Lung (tissue), 12 donors: ENCODE results near the gene ANGPTL3. TPM values are rescaled to one million over a fixed set of nuclear protein-coding genes. Genes with fewer than 3 reads are reported as not detected.

Experiments
- ATAC-seq: fragments of 200-7000 bp; cut with Tn5 transposase; one replicate; pipeline ENCODE4 v1.9.1; 2020; ENCODE audit warnings: moderate number of reproducible peaks; ENCODE audit not compliant: insufficient read depth, low FRiP score
- DNase-seq, 3 donors: peaks; one replicate each; pipeline ENCODE4 v3.0.0-alpha.2; 2013 to 2017
- H3K27ac ChIP-seq, 2 donors: one replicate each; pipeline ENCODE4 v1.5.1; 2013; ENCODE audit warnings: mild to moderate bottlenecking in 2 of 2, moderate library complexity in 2 of 2, control low read depth in 1 of 2, inconsistent platforms in 1 of 2, low read depth in 1 of 2, low read length in 1 of 2
- H3K27me3 ChIP-seq, 3 donors: one replicate each; pipeline ENCODE4 v1.5.1; 2013; ENCODE audit warnings: low read length in 2 of 3; ENCODE audit not compliant: control insufficient read depth in 3 of 3, insufficient read depth in 3 of 3
- H3K36me3 ChIP-seq, 4 donors: one replicate each; pipeline ENCODE4 v1.5.1; 2013; ENCODE audit warnings: low read length in 4 of 4, mild to moderate bottlenecking in 1 of 4, moderate library complexity in 1 of 4; ENCODE audit not compliant: control insufficient read depth in 4 of 4, insufficient read depth in 4 of 4
- H3K4me1 ChIP-seq, 5 donors: one replicate each; pipeline ENCODE4 v1.5.1; 2013; ENCODE audit warnings: low read length in 5 of 5, mild to moderate bottlenecking in 2 of 5, moderate library complexity in 1 of 5; ENCODE audit not compliant: control insufficient read depth in 5 of 5, insufficient read depth in 5 of 5
- H3K4me3 ChIP-seq: one replicate; pipeline ENCODE4 v1.5.1; 2013; ENCODE audit warnings: mild to moderate bottlenecking, control low read depth, moderate library complexity
- H3K9ac ChIP-seq, 2 donors: one replicate each; pipeline ENCODE4 v1.5.1; 2013; ENCODE audit warnings: low read length in 2 of 2, control low read depth in 1 of 2; ENCODE audit not compliant: insufficient read depth in 1 of 2
- H3K9me3 ChIP-seq, 4 donors: one replicate each; pipeline ENCODE4 v1.5.1; 2013; ENCODE audit warnings: low read length in 3 of 4, mild to moderate bottlenecking in 1 of 4, moderate library complexity in 1 of 4; ENCODE audit not compliant: control insufficient read depth in 4 of 4, insufficient read depth in 3 of 4
- WGBS, 2 donors: extraction: QIAGEN DNeasy Blood & Tissue Kit; methylation state at CpG; one replicate each; pipeline ENCODE4 v1.1.7; 2013; 5-methylcytosine and 5-hydroxymethylcytosine counted together
- polyA plus RNA-seq, 2 donors: library from polyadenylated mRNA; stranded (reverse); fragments of 200-250 nt; gene quantifications; one replicate each; pipeline ENCODE4 v1.2.1, GENCODE V29; 2013
- total RNA-seq, 2 donors: library from RNA; depleted of rRNA in 1 of 2; stranded (reverse); fragments of >200 nt in 1 of 2; gene quantifications; one replicate each; pipeline ENCODE4 v1.2.1, GENCODE V29; 2014 to 2021
- TF ChIP-seq, protein P1 (sequence below): IDR thresholded peaks from 2 replicates; pipeline ENCODE4 v1.5.1; 2012; ENCODE audit warnings: mild to moderate bottlenecking; ENCODE audit errors: control extremely low read depth, extremely low read depth
- donor health status: control.
- donor health status: control.
- donor health status: Bipolar disorder and iron deficiency.
- donor health status: healthy.
- donor health status: DM: yes; HTN: yes; CAD: no.

Gene ANGPTL3
- total and polyA plus RNA-seq, 4 donors = 0.06 TPM; not detected in 3

DNA sequence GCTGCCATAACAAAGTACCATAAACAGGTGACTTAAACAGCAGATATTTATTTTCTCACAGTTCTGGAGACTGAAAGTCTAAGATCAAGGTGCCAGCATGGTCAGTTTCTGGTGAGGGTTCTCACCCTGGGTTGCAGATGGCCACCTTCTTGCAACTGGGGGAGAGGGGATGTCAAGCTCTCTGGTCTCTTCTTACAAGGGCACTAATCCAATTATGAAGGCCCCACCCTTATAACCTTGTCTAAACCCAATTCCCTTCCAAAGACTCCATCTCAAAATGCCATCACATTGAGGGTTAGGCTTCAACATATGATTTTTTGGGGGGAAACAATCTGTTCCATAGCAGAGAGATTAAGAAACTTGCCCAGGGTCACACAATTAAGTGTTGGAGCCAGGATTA lies 24.8 kb upstream of the ANGPTL3 start:
- no peak overlapping the region for H3K27ac ChIP-seq
- peaks cover 0 to 18% (median 12%) of the 10 kb centered on the region in 4 donors for H3K36me3 ChIP-seq
- no peak overlapping the region for H3K4me3 ChIP-seq
- no peak overlapping the region for H3K9ac ChIP-seq
- H3K9me3 ChIP-seq = peaks cover 2 to 5% (median 3%) of the 10 kb centered on the region in 4 donors
- H3K4me1 ChIP-seq = no peaks in the 10 kb centered on the region
- ATAC-seq (no peak), DNase-seq (no peak)
- TF ChIP-seq, protein P1, sequence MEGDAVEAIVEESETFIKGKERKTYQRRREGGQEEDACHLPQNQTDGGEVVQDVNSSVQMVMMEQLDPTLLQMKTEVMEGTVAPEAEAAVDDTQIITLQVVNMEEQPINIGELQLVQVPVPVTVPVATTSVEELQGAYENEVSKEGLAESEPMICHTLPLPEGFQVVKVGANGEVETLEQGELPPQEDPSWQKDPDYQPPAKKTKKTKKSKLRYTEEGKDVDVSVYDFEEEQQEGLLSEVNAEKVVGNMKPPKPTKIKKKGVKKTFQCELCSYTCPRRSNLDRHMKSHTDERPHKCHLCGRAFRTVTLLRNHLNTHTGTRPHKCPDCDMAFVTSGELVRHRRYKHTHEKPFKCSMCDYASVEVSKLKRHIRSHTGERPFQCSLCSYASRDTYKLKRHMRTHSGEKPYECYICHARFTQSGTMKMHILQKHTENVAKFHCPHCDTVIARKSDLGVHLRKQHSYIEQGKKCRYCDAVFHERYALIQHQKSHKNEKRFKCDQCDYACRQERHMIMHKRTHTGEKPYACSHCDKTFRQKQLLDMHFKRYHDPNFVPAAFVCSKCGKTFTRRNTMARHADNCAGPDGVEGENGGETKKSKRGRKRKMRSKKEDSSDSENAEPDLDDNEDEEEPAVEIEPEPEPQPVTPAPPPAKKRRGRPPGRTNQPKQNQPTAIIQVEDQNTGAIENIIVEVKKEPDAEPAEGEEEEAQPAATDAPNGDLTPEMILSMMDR = no peak
- H3K27me3 ChIP-seq = no peaks in the 10 kb centered on the region

DNA sequence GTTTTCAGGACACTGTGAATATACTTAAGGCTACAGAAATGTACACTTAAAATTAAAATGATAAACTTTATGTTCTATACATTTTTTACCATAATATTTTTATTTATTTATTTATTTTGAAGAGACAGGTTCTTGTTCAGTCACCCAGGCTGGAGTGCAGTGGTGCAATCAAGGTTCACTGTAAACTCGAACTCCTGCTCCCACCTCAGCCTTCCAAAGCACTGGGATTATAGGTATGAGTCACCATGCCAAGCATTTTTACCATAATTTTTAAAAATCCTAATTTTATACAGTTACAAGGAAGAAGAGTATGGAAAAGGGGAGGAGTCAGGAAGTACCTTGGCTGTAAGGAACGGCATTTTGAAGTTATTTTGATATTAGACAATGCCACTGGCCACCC lies 23.6 kb upstream of the ANGPTL3 start:
- peaks cover 2 to 5% (median 3%) of the 10 kb centered on the region in 4 donors for H3K9me3 ChIP-seq
- no peak overlapping the region for H3K9ac ChIP-seq
- no peak for ATAC-seq
- no peak overlapping the region for H3K27ac ChIP-seq
- TF ChIP-seq, protein P1 = no peak
- 46 to 48% methylated on average over 2 of the region's 2 CpGs for WGBS, 2 donors
- DNase-seq = no peak
- H3K27me3 ChIP-seq = no peaks in the 10 kb centered on the region
- no peaks in the 10 kb centered on the region for H3K4me1 ChIP-seq
- H3K36me3 ChIP-seq = peaks cover 0 to 18% (median 12%) of the 10 kb centered on the region in 4 donors
- H3K4me3 ChIP-seq = no peak overlapping the region

DNA sequence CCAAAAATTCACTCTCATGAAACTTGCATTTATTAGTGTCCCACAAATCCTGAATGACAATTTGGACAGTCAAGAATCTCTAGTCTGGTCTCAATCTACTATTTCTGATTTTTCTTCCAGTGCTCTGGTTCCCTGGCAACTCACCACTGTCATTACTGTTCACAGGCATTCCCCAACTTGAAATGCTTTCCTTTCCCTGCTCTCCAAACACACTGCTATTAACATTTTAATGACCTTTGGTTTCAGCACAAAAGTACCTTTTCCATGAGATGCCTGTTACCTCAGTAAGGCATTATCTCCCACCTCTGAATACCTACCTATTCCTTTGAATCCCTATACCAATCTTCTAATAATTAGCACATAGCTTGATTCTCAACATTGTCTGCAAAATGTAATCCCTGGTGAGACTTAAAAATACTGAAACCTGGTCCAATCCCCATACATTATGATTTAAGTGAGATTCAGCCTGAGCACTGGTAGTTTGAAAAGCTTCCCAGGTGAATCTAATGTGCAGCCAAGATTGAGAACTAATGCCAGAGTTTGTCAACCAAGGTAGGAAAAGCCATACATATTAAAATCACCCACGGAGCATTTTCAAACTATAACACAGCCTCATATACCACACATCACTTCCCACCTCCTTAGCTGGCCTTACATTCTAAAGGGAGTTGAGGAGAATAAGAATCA lies 11.7 kb upstream of the ANGPTL3 start:
- 56 to 59% methylated on average over 1 of the region's 1 CpG for WGBS, 2 donors

More for the DNA sequence above, 11.7 kb upstream of the ANGPTL3 start:
- Histone ChIP-seq H3K36me3 (peaks cover 2 to 5% (median 4%) of the 10 kb centered on the region in 4 donors), H3K9me3 (no peaks in the 10 kb centered on the region), H3K27me3 (no peaks in the 10 kb centered on the region), H3K9ac (no peak overlapping the region), H3K4me3 (no peak overlapping the region), H3K27ac (no peak overlapping the region), H3K4me1 (no peaks in the 10 kb centered on the region)
- TF ChIP-seq, protein P1 = no peak
- no peak for ATAC-seq
- no peak for DNase-seq
